SJSA1 (cell line): ENCODE data around the gene TMEM207. TPM values are rescaled to one million over a fixed set of nuclear protein-coding genes. Genes with fewer than 3 reads are reported as not detected.
A peak's percentile ranks its signal among the peaks of the same experiment; 100 is the strongest.

Experiments
- DNase-seq, 2 experiments: peaks; one replicate each; pipeline ENCODE4 v3.0.0-alpha.2; 2015 to 2020; ENCODE audit warnings: low spot score in 2 of 2, low read depth in 1 of 2
- H3K27ac ChIP-seq: fragments of 250-450 bp; sonication (Bioruptor Pico); 2 replicates; pipeline ENCODE4 v1.5.1; 2020; ENCODE audit warnings: mild to moderate bottlenecking, moderate library complexity
- H3K27me3 ChIP-seq: fragments of 250-450 bp; sonication (Bioruptor Pico); replicated peaks from 2 replicates; pipeline ENCODE4 v1.5.1; 2020; ENCODE audit warnings: mild to moderate bottlenecking, moderate library complexity
- H3K36me3 ChIP-seq: fragments of 250-450 bp; sonication (Bioruptor Pico); 2 replicates; pipeline ENCODE4 v1.5.1; 2020; ENCODE audit warnings: mild to moderate bottlenecking
- H3K4me1 ChIP-seq: fragments of 250-450 bp; sonication (Bioruptor Pico); replicated peaks from 2 replicates; pipeline ENCODE4 v1.6.1; 2021; ENCODE audit warnings: mild to moderate bottlenecking
- H3K4me3 ChIP-seq: fragments of 250-450 bp; sonication (Bioruptor Pico); 2 replicates; pipeline ENCODE4 v1.5.1; 2020; ENCODE audit warnings: mild to moderate bottlenecking
- H3K9me3 ChIP-seq: fragments of 250-450 bp; sonication (Bioruptor Pico); replicated peaks from 2 replicates; pipeline ENCODE4 v1.5.1; 2020; ENCODE audit warnings: mild to moderate bottlenecking
- total RNA-seq: library from RNA; depleted of rRNA; stranded (reverse); fragments of >200 nt; shearing (Covaris generic); gene quantifications from 2 replicates; pipeline ENCODE4 v1.2.3, GENCODE V29; 2014

Gene TMEM207
- total RNA-seq, 1 experiment from 2014 or later, result not detected

DNA sequence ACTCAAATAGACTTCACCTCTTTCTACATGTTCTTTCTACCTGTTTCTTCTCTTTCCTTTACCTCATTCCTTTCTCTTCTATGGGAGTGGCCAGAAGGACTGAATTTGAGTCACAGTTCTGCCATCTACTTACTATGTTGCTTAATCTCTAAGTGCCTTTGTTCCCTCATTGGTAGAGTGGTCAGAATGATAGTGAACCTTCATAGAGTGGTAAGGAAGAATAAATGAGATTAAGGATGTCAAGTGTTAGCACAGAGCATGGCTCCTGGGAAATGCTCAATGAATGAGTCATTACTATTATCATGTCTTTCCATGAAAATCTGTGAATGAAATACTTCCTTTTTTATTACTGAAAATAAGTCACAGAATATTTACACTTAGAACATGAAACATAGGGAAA lies 17.5 kb downstream of the TMEM207 start:
- Histone ChIP-seq H3K4me1 (peaks cover 6% of the 10 kb centered on the region; the same call in 1 of the 2 replicates), H3K27me3 (no peaks in the 10 kb centered on the region), H3K27ac (no peak overlapping the region), H3K9me3 (no peaks in the 10 kb centered on the region), H3K4me3 (no peak overlapping the region), H3K36me3 (no peaks in the 10 kb centered on the region)
- peak in 1 of 2 experiments; percentile 16 for DNase-seq

DNA sequence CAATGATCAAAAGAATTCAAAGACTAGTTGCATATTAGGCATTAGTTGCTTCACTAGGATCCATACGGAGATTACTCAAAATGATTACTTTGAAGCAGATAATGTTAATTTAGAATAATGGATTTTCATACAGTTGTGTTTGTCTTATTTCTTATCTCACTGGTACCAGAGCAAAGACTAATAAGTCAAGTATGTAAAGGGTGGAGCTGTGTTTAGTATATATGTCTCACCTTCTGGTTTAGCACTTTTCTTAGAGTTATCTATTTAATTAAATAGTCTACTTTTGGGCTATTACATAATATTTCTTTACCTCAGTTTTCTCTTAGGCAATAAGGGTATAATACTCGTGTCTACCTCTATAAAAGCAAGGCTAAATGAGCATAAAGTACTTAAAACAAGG lies 18.8 kb downstream of the TMEM207 start:
- Histone ChIP-seq H3K36me3 (no peaks in the 10 kb centered on the region), H3K4me1 (peaks cover 6% of the 10 kb centered on the region; the same call in 1 of the 2 replicates), H3K27me3 (no peaks in the 10 kb centered on the region), H3K9me3 (no peaks in the 10 kb centered on the region), H3K4me3 (no peak overlapping the region), H3K27ac (no peak overlapping the region)
- no peak for DNase-seq

DNA sequence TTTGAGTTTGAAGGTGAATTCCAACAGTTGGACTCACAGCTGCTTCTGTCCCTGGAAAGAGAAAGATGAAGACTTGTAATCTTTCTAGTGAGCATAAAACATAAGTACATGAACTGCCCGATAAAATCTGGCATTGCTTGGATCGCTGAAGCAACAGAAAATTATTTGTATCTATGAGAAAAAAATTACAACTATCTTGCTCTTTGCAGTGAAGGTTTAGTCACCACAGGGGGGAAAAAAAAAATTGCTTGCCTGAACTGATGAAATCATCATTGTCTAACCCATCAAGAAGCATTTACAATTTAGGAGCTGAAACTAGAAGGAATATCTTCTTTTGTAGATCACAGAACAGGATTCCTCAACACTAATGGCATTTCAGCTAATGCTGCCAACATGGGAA lies 20.0 kb downstream of the TMEM207 start:
- H3K4me1 ChIP-seq, result peaks cover 6% of the 10 kb centered on the region; the same call in 1 of the 2 replicates
- H3K9me3 ChIP-seq, result no peaks in the 10 kb centered on the region
- H3K27ac ChIP-seq, result no peak overlapping the region
- H3K4me3 ChIP-seq, result no peak overlapping the region
- H3K36me3 ChIP-seq, result no peaks in the 10 kb centered on the region
- DNase-seq, result no peak
- H3K27me3 ChIP-seq, result no peaks in the 10 kb centered on the region

DNA sequence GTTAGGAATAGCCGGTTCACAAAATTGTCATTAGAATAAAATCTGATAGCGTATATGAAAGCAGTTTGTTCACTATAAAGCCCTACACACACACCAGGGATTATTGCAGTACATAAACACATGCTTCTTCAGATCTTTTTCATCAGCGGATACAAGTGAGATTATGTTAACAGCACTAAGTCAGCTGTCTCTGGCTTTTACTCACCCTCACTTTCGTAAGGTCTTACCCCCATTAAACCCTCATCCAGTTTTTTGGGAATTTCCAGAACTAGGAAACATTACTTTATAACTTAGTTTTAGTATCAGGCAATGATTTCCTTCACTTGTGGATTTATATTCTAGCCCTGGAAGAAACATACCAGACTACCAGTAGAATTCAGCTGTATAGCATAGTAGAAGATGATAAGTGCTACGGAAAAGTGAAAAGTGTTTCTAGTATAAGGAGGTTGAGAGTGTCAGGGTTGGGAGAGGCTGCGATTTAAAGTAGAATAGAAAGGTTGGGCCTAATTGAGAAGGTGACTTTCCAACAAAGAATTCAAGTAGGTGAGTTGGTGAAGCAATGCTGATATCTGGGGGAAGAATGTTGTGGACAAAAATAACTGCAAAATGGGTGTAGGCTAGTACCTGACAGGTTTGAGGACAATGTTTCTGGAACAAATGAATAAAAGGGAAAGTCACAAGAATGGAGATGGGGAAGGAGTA lies 22.7 kb downstream of the TMEM207 start:
- Histone ChIP-seq H3K27ac (no peak overlapping the region), H3K27me3 (no peaks in the 10 kb centered on the region), H3K36me3 (no peaks in the 10 kb centered on the region), H3K9me3 (no peaks in the 10 kb centered on the region), H3K4me1 (no peaks in the 10 kb centered on the region), H3K4me3 (no peak overlapping the region)
- DNase-seq, result no peak

DNA sequence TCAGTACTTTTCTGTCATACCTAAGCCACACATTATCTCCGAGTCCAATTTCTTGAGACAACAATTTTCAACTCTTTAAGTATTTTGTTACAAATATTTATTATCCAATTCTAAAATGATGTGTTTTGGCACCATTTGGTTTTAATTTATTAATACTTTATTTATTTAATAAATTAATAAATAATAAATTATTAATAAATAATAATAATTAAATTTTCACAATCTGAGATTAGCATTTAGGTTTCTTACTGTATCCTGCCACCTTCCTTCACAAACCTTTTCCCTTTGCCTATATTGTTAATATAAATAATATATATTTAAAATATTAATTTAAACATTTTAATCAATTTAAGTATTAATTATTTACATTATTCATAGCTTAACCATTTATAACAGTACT lies 23.9 kb downstream of the TMEM207 start:
- Histone ChIP-seq H3K36me3 (no peaks in the 10 kb centered on the region), H3K4me1 (no peaks in the 10 kb centered on the region), H3K9me3 (no peaks in the 10 kb centered on the region), H3K27me3 (no peaks in the 10 kb centered on the region), H3K27ac (no peak overlapping the region), H3K4me3 (no peak overlapping the region)
- DNase-seq, result no peak

DNA sequence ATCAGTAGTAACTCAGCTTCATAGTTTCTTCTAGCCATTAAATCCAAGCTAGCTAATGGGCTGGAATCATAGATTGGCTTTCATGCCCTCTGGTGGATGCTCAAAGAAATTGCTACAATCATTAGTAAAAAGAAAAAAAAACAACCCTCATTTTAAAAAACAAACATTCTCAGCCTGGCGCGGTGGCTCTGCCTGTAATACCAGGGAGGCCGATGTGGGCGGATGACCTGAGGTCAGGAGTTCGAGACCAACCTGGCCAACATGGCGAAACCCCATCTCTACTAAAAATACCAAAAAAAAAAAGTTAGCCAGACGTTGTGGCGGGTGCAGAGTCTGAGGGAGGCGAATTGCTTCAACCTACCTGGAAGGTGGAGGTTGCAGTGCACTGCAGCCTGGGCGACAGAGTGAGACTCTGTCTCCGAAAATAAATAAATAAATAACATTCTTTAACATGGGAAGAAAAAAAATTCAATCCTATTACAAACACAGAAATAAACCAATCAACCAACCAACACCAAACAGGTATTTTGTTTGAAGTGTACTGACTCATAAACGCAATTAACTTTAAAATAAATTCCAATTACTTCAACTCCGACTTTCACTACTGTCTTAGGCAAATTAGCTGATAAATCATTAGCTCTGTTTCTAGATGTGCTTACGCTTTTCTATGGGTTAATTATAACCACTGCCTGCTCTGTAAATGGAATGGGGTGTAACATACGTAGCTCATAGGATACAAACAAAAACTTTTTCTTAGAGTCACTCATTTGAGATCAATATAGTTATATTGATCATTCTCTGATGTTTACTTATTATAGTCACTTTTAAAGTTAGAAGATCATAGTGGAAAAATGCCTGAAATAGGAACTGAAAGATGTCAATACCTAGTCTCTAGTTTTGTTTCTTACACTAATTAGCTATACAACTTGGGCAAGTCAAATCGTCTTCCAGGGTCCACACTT lies 24.9 kb downstream of the TMEM207 start:
- no peaks in the 10 kb centered on the region for H3K36me3 ChIP-seq
- H3K27ac ChIP-seq, result no peak overlapping the region
- H3K27me3 ChIP-seq, result no peaks in the 10 kb centered on the region
- no peaks in the 10 kb centered on the region for H3K4me1 ChIP-seq
- peak; percentile 63 to 72 for DNase-seq
- H3K9me3 ChIP-seq, result no peaks in the 10 kb centered on the region
- no peak overlapping the region for H3K4me3 ChIP-seq

DNA sequence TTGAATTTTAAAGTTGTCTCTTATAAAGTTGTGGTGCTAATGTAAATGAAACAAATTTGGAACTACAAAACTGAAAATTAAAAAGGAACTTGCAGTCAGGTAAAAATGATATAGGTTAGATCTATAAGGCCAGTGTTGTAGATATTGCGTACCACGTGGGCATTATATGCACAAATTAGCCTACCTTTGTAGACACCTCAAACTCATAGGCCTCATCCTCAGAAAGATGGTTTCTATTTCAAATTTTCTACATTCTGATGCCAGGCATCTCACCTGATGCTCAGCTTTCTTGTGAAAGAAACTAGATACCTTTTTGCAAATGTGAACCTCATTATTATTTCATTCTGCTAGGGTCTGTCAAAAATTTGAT lies 25.6 kb downstream of the TMEM207 start:
- DNase-seq, result no peak
- Histone ChIP-seq H3K4me3 (no peak overlapping the region), H3K36me3 (no peaks in the 10 kb centered on the region), H3K9me3 (no peaks in the 10 kb centered on the region), H3K4me1 (no peaks in the 10 kb centered on the region), H3K27me3 (no peaks in the 10 kb centered on the region), H3K27ac (no peak overlapping the region)

DNA sequence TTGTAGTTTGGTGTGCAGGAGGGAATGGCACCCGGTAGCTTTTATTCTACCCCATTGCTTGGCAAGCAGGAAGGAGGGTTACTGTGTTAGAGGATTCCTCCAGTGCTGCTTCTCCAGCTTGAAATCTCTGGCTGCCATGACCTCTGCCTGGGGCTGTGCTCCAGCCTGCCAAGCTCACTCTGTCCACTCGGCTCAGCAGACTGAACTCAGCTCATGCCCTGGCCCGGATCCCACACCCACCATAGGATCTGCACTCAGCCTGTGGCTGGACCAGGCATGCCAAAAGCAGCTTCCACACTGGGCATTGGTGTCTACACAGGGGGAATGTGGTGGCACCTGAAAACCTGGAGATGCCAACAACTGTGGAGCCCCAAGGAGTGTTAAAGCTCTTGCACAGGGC lies 35.4 kb downstream of the TMEM207 start:
- no peak overlapping the region for H3K4me3 ChIP-seq
- H3K4me1 ChIP-seq, result no peaks in the 10 kb centered on the region
- H3K9me3 ChIP-seq, result no peaks in the 10 kb centered on the region
- no peak overlapping the region for H3K27ac ChIP-seq
- no peaks in the 10 kb centered on the region for H3K36me3 ChIP-seq
- no peak for DNase-seq
- H3K27me3 ChIP-seq, result no peaks in the 10 kb centered on the region

DNA sequence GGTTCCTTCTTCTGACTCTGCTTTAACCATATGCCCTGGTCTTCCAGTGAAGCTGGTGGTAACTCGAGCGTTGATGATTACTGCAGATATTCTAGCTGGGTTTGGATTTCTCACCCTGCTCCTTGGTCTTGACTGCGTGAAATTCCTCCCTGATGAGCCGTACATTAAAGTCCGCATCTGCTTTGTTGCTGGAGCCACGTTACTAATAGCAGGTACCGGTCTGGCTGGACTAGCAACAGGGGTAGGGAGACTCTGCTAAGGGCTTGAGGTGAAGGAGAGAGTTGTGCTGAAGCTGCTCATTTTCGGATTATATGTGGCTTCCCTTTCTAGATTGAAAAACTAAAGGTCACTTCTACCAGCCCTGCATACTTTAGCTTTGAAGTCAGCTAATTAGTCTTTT lies 45.0 kb downstream of the TMEM207 start:
- Histone ChIP-seq H3K27ac (no peak overlapping the region), H3K9me3 (0 out of 2 replicates have a peak, but pooled peaks cover 2% of the 10 kb centered on the region), H3K4me1 (no peaks in the 10 kb centered on the region), H3K27me3 (no peaks in the 10 kb centered on the region), H3K4me3 (no peak overlapping the region), H3K36me3 (no peaks in the 10 kb centered on the region)
- DNase-seq, result no peak

DNA sequence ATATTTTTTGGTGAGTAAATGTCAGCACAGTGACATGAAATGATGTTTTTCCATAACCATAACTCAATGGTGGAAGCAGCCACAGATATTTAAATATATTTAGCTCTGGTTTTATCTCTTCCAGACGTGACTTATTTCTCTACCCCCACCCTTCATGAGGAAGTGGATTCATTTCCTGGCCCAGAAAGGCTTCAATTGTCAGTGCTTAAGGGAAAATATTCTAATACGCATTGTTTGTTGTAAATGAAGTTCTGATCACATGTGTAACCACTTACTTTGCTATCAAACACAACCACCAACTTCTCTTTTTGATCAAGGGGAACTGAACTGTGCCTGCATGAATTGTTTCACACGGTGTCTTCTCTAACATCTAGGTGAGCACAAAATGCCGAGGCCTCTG lies 47.7 kb downstream of the TMEM207 start:
- no peak for DNase-seq
- no peaks in the 10 kb centered on the region for H3K4me1 ChIP-seq
- H3K4me3 ChIP-seq, result no peak overlapping the region
- no peak overlapping the region for H3K27ac ChIP-seq
- no peaks in the 10 kb centered on the region for H3K27me3 ChIP-seq
- H3K9me3 ChIP-seq, result 0 out of 2 replicates have a peak, but pooled peaks cover 2% of the 10 kb centered on the region
- no peaks in the 10 kb centered on the region for H3K36me3 ChIP-seq

DNA sequence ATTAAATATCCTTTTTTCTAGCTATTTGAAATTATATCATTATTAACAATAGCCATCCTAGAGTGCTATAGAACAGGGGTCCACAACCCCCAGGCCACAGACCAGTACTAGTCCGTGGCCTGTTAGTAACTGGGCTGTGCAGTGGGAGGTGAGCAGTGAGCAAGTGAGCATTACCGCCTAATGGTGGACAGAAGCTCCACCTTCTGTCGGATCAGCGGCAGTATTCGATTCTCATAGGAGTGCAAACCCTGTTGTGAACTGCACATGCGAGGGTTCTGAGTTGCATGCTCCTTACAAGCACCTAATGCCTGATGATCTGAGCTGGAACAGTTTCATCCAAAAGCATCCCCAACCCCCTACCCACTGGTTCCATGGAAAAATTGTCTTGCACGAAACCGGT lies 50.0 kb downstream of the TMEM207 start:
- H3K4me1 ChIP-seq, result no peaks in the 10 kb centered on the region
- no peaks in the 10 kb centered on the region for H3K27me3 ChIP-seq
- no peak for DNase-seq
- H3K9me3 ChIP-seq, result 0 out of 2 replicates have a peak, but pooled peaks cover 2% of the 10 kb centered on the region
- H3K36me3 ChIP-seq, result no peaks in the 10 kb centered on the region
- H3K4me3 ChIP-seq, result no peak overlapping the region
- H3K27ac ChIP-seq, result no peak overlapping the region

DNA sequence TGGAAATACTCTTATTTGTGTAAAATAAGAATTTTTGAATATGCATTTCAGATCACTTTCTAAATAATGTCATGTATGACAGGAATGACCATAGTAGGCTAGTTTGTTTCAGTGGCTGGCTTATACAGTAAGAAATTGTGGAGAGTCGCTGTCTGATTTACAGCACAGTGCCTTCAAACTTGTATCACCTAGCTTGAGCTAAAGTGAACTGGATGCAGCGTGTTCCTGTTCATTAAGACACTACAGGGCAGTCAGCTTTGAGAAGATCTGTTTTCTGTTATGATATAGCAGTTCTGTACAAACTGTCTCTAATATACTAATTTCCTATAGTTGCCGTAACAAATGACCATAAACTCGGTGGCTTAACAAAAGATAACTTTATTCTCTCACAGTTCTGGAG lies 51.8 kb downstream of the TMEM207 start:
- no peak for DNase-seq
- Histone ChIP-seq H3K4me3 (no peak overlapping the region), H3K9me3 (0 out of 2 replicates have a peak, but pooled peaks cover 2% of the 10 kb centered on the region), H3K36me3 (no peaks in the 10 kb centered on the region), H3K4me1 (no peaks in the 10 kb centered on the region), H3K27me3 (no peaks in the 10 kb centered on the region), H3K27ac (no peak overlapping the region)

DNA sequence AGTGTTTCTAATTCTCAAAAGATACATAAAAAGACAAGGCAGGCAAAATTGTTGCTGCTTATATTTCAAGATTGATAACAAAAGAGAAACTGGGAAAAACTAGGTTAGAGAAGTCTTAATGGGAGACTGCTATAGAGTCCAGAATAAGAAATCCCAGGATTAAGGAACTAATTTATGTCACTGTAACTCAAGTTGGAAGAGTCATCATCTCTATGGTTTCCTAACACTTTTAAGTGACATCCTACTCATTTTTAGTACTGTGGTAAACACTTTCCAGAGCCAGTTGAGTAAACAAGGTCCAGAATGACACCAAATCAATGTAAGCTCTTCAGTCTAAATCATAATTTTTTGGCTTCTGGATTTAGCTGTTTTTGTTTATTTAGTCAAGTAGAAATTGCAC lies 53.7 kb downstream of the TMEM207 start:
- H3K4me3 ChIP-seq, result no peak overlapping the region
- no peak overlapping the region for H3K27ac ChIP-seq
- H3K27me3 ChIP-seq, result no peaks in the 10 kb centered on the region
- H3K9me3 ChIP-seq, result no peaks in the 10 kb centered on the region
- no peaks in the 10 kb centered on the region for H3K36me3 ChIP-seq
- DNase-seq, result no peak
- no peaks in the 10 kb centered on the region for H3K4me1 ChIP-seq

DNA sequence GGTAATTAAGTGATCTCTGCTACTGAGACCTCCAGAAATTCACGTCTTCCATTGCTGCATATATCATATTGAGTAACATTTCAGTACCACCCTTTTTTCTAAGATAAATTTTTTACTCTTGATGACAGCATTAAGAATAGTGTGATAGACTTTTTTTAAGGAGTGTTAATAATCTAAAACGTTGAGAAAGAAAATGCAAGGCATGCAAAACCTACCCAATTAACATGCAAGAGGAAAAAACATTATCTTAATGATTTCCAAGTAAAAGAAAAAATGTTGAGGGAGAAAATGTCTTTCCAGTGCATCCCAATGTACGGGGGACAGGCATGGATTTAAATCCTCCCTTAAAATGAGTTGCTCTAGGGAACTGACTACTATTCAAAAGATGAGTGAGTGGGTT lies 61.0 kb downstream of the TMEM207 start:
- H3K27me3 ChIP-seq, result no peaks in the 10 kb centered on the region
- H3K36me3 ChIP-seq, result no peaks in the 10 kb centered on the region
- no peaks in the 10 kb centered on the region for H3K9me3 ChIP-seq
- H3K4me1 ChIP-seq, result peaks cover 29% of the 10 kb centered on the region
- H3K27ac ChIP-seq, result no peak overlapping the region
- H3K4me3 ChIP-seq, result no peak overlapping the region
- no peak for DNase-seq
